ENCODE data around the gene DYSF. TPM values are rescaled to one million over a fixed set of nuclear protein-coding genes. Genes with fewer than 3 reads are reported as not detected.

DYSF gene
- total RNA-seq, 4 donors from 2014 or later = 4.2 to 12.0 (median 5.9) TPM

DNA sequence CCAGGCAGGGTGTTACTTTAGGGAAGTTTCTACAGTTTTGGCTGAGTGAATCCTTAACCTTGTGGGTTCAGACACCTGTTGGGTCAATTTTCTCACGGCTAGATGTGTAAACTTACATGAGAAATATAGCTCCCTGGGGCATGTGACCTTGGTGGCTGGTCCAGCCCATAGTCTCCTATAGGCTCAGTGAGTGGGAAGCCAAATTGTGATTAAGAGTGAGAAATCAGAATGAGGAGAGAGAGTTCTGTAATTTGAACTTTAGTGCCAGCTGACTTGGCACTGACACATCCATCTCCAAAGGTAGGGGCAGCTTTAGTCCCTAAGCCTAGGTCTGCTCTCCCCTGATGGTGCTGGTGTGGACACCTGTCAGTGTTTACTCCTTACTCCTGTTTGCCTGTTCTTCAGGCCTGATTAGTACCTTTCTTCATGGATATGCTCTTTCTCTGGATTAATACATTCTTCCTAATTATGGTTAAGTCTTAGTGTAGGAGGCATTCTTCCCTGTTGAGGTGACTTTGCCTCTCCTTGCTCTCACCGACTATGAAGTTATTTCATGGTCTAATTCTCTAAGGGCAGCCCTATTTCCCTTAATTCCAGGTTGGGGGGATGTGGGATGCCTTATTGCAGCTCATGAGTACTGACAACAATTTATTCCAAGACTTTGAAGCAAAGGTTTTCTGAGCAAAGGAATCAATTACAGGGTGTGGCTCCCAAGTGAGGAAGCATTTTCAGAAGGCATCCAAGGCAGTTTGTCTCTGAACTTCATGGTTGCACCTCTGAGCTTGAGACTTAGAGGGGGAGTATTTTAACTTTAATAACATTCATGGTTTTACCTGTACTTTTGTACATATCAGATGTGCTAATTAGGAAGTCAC lies 177.3 kb downstream of the DYSF start:
- H3K27ac ChIP-seq = no peak overlapping the region
- peaks cover 0 to 5% (median 2%) of the 10 kb centered on the region in 4 donors for H3K9me3 ChIP-seq
- H3K4me3 ChIP-seq = no peak overlapping the region
- peaks cover 0 to 8% (median 0%) of the 10 kb centered on the region in 4 donors for H3K4me1 ChIP-seq
- no peaks in the 10 kb centered on the region for H3K36me3 ChIP-seq
- DNase-seq (ENCODE audit: low spot score in 2 of 2) = no peak
- no peaks in the 10 kb centered on the region for H3K27me3 ChIP-seq
- 77 to 92% methylated on average over 2 of the region's 2 CpGs for WGBS, 2 donors
- TF ChIP-seq, protein P1, sequence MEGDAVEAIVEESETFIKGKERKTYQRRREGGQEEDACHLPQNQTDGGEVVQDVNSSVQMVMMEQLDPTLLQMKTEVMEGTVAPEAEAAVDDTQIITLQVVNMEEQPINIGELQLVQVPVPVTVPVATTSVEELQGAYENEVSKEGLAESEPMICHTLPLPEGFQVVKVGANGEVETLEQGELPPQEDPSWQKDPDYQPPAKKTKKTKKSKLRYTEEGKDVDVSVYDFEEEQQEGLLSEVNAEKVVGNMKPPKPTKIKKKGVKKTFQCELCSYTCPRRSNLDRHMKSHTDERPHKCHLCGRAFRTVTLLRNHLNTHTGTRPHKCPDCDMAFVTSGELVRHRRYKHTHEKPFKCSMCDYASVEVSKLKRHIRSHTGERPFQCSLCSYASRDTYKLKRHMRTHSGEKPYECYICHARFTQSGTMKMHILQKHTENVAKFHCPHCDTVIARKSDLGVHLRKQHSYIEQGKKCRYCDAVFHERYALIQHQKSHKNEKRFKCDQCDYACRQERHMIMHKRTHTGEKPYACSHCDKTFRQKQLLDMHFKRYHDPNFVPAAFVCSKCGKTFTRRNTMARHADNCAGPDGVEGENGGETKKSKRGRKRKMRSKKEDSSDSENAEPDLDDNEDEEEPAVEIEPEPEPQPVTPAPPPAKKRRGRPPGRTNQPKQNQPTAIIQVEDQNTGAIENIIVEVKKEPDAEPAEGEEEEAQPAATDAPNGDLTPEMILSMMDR (IDR thresholded peaks at IDR 0.05) = no peak
- TF ChIP-seq EP300 (IDR thresholded peaks at IDR 0.05) = no peak
- TF ChIP-seq POLR2A (IDR thresholded peaks at IDR 0.05) = no peak

DNA sequence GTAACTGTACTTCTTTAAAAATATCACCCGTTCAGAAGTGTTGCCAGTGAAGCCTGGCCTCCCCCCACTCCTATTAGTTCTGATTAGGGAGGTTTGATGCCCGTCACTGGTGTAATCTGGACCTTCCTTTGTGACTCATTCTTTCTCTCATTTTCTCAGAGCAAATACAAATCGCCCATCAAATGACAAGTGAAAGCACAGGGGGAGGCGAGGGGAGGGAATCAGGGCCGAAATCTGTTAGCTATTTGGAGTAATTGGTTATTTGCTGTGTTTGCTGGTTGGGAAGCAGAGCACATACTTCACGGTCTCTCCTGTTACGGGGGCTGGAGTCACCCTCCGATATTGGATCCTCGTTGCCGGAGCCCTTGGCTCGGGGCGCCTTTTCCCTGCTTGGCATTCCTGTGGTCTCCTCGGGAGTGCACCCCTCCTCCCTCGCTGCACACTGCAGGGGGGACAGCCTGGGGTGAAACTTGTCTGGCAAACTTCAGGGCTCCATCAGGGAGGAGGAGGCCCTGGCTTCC lies 178.1 kb downstream of the DYSF start:
- H3K27me3 ChIP-seq = no peaks in the 10 kb centered on the region
- no peaks in the 10 kb centered on the region for H3K36me3 ChIP-seq
- H3K9me3 ChIP-seq = peaks cover 0 to 5% (median 2%) of the 10 kb centered on the region in 4 donors
- H3K4me3 ChIP-seq = no peak overlapping the region
- 72 to 80% methylated on average over 14 of the region's 14 CpGs for WGBS, 2 donors
- TF ChIP-seq, protein P1 (IDR thresholded peaks at IDR 0.05) = no peak
- no peak for TF ChIP-seq EP300 (IDR thresholded peaks at IDR 0.05)
- TF ChIP-seq POLR2A (IDR thresholded peaks at IDR 0.05) = no peak
- H3K27ac ChIP-seq = no peak overlapping the region
- H3K4me1 ChIP-seq = peaks cover 0 to 8% (median 0%) of the 10 kb centered on the region in 4 donors
- no peak for DNase-seq (ENCODE audit: low spot score in 2 of 2)

DNA sequence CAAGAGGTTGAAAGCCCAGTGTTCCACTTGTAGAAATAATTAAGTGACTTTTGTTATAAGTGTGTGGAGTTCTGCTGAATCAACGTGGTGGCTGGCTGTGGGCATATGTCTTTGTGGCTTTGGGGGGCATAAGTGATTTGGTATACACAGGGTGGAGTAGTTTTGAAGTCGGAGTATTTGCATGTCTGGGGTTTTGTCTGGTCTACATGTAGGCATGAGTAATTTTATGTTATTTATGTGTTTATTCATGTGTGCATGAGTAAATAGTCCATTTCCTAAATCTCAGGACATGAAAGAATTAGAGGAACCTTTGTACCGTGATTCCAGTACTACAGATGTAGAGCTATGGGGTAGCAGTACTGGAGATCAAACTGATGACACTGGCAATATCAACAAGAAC lies 179.7 kb downstream of the DYSF start:
- 93 to 96% methylated on average over 3 of the region's 3 CpGs for WGBS, 2 donors
- H3K9me3 ChIP-seq = peaks cover 0 to 5% (median 2%) of the 10 kb centered on the region in 4 donors
- H3K4me1 ChIP-seq = peaks cover 0 to 8% (median 0%) of the 10 kb centered on the region in 4 donors
- TF ChIP-seq POLR2A (IDR thresholded peaks at IDR 0.05) (no peak), EP300 (IDR thresholded peaks at IDR 0.05) (no peak)
- TF ChIP-seq, protein P1 (IDR thresholded peaks at IDR 0.05) = no peak
- no peak for DNase-seq (ENCODE audit: low spot score in 2 of 2)
- H3K27me3 ChIP-seq = no peaks in the 10 kb centered on the region
- no peak overlapping the region for H3K27ac ChIP-seq
- no peak overlapping the region for H3K4me3 ChIP-seq
- no peaks in the 10 kb centered on the region for H3K36me3 ChIP-seq

DNA sequence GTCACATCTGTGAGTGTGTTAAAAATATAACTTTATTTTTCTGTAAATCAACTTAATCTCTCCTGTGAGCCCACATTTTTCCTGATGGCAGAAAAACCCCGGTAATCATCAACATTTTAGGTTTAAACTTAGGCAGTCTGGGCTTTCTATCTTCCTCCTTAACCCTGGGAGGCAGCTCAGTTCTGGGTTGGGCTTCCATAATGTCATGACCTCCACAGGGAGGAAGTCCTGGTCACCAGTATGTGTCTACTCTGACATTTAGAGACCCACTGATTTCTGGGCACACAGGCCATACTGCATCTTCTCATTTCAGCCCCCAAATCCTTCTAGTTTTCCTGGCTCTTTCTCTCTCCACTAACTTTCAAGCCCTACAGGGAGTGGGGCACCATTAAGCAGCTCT lies 181.2 kb downstream of the DYSF start:
- H3K4me1 ChIP-seq = peaks cover 0 to 8% (median 0%) of the 10 kb centered on the region in 4 donors
- H3K4me3 ChIP-seq = no peak overlapping the region
- TF ChIP-seq, protein P1 (IDR thresholded peaks at IDR 0.05) = no peak
- no peak for TF ChIP-seq EP300 (IDR thresholded peaks at IDR 0.05)
- no peak for TF ChIP-seq POLR2A (IDR thresholded peaks at IDR 0.05)
- H3K36me3 ChIP-seq = no peaks in the 10 kb centered on the region
- no peak overlapping the region for H3K27ac ChIP-seq
- WGBS, 2 donors = 79 to 83% methylated on average over 1 of the region's 1 CpG
- no peak for DNase-seq (ENCODE audit: low spot score in 2 of 2)
- H3K9me3 ChIP-seq = peaks cover 0 to under 1% (median 0%) of the 10 kb centered on the region in 4 donors
- H3K27me3 ChIP-seq = no peaks in the 10 kb centered on the region

DNA sequence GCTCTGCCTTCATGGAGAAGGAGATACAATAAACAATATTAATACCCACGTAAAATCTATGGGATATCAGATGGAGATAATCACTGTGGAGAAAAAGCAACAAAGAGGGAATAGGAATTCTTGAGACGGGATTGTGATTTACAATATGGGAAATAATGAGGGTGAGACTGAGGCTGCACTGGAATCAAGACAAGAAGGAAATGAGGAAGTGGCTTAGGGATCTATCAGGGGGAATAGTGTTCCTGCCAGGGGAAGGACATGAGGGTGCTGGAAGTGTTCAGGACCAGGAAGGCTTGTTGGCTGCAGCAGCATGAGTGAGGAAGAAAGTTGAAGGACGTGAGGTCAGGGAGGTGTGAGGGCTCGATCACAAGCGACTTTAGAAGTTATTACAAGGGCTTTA lies 182.4 kb downstream of the DYSF start:
- no peak for DNase-seq (ENCODE audit: low spot score in 2 of 2)
- Histone ChIP-seq H3K27ac (no peak overlapping the region), H3K27me3 (no peaks in the 10 kb centered on the region), H3K4me3 (no peak overlapping the region), H3K4me1 (peaks cover 0 to 8% (median 0%) of the 10 kb centered on the region in 4 donors), H3K36me3 (no peaks in the 10 kb centered on the region), H3K9me3 (no peaks in the 10 kb centered on the region)
- 83 to 84% methylated on average over 5 of the region's 5 CpGs for WGBS, 2 donors
- no peak for TF ChIP-seq EP300 (IDR thresholded peaks at IDR 0.05)
- TF ChIP-seq, protein P1 (IDR thresholded peaks at IDR 0.05) = no peak
- TF ChIP-seq POLR2A (IDR thresholded peaks at IDR 0.05) = no peak
